Measurements from ENCODE around the gene C12orf50.
A peak's percentile ranks its signal among the peaks of the same experiment; 100 is the strongest.
"Not testable (repeated sequence)": the region's sequence is repeated elsewhere in the genome, so short reads cannot be mapped to it uniquely, and the experiment has no call there.

C12orf50 gene, protein sequence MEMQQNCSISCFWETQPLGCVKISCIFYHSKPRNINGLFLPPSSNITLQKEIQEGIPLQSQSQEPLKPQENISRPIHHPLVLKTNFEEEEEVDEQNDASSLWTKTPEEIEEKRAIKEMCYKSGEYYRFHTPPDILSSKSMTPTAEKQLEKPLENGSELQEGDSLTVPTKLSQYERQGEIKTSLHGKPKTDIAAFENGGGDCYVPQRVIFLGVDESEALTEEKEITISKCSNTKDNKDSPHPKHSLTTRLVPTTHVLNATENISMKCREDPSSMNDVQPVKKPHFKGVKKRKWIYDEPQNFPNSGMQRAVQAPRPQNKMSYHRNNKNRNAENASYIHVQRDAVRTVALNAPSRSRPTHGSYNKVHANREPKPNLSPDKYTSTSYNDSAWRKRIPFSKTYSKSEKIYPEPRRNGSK

DNA sequence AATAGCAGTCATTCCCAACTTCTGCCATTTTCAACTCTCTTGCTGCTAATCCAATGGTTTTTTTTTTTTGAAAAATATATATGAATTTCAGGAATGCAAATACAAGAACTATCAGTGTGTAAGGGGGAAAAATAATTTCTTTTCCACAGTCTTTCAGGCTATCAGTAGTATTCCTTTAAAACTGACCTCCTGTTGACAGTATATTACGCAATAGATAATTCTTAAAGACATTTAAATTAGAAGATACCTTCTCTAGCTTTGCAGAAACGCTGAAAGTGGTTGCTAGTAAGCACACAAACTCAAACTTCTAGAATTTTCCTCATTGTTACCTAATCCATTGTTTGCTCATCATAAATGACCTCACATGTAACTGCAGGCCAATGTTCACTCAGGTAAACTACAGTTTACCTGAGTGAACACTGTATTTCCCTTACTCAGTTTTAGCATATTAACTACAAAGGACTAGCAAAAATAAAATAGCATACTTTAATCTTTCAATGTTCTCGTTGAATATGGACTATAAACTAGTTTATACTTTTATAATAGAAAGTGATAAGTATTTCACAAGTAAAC, at the start of gene C12orf50:
C12orf50 (minus strand) TSS at position 309 of the 573 bp plus-strand sequence. CDS start 2,439 bp downstream, outside the sequence.
- no peak for DNase-seq (ENCODE audit: low read depth)

DNA sequence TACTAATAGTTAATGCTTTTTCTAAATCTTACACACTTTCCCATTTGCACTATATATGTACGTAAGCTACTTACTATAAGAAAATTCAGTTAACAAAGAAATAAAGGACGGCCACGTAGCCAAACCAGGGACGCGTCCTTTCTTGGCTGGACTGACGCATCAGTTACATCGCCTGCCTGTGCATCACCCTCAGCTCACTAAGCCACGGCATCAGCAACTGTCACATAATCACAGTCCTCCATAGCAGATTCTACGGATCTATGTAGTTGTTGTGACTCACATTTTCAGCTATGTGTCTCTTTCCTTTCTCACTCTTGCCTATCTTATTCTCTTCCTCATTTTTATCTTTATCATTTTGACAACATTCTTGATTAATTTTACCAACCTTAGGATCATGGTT, 38.1 kb upstream of the C12orf50 start:
- DNase-seq (ENCODE audit: low read depth): no peak

DNA sequence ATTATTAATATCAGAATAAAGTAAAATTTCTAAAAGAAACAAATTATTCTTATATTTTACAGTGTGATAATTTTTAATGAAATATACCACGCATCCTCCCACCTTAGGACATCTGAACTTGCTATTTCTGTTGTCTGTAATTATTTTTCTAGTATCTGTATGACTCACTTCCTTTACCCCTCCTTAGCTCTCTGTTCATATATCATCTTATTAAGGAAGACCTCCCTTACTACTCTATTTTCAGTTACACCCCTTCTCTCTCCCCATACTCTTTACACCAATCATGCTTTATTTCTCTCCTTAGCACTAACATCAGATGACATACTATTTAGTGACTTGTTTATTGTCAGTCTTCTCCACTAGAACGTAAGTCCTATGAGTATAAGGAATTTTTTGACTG, 34.2 kb upstream of the C12orf50 start:
- no peak for DNase-seq (ENCODE audit: low read depth)

DNA sequence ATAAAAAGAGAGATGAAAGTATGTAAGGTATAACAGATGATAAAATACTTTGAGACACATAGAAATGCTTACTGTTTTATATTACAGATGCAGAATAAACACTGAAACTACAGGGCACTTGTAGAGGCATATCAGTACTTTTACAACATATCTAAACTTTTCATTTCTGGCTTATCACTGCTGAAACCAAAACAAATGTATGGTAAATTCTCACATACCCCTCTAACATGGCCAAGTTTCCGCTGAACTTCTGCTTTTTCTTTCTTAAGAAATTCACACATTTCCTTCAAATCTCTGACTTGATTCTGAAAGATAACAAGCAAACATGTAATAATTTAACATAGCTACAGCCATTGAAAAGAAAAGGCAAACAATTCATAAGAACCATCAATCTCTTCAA, 33.3 kb upstream of the C12orf50 start:
- DNase-seq (ENCODE audit: low read depth): no peak

DNA sequence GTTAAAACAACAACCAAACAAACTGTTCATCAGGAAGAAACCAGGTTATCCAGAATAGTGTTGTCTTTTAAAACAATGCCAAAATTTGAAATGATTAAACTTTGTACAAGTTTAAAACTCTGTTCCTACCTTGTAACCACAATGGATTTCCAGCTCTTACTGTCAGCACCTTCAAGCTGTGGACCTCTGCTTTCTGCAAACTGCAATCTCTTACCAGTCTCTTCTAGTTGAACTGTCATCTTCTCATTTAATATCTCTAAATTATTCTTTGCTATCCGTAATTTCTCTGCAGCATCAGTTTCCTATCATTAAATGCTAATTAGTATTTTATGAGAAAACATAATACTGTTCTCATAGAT, 29.5 kb upstream of the C12orf50 start:
- no peak for DNase-seq (ENCODE audit: low read depth)

DNA sequence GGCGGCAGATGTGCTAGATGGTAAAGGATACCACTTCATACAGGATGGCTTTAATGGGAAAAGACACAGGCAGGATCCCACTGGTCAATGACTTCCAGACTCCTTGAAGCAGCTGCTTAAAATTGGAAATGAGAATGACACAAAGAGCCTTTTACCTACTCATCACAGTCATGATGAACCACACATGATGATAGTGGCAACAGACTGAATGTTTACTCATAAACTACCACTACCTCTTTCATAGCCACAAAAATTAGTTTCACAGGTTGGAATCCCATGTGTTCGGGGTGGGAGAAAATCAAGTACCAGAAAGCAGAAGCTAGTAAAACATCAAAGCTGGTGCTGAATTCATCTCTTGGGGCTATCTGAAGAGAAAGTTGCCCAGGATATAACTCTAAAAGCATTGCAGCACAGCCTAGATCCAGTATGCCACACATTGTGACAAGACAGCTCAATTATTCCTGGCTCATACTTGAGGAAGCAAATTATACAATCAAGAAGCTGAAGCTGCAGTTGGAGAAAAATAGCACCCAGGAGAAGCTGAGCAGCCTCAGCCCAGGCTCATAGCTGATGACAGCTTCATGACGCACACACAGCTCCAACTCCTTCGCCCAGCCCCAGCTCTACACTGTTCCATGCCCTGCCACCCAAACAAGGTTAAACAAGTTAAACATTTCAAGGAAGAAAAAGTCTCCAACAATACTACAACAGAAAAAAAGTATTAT, 29.0 kb upstream of the C12orf50 start:
- no peak for DNase-seq (ENCODE audit: low read depth)

DNA sequence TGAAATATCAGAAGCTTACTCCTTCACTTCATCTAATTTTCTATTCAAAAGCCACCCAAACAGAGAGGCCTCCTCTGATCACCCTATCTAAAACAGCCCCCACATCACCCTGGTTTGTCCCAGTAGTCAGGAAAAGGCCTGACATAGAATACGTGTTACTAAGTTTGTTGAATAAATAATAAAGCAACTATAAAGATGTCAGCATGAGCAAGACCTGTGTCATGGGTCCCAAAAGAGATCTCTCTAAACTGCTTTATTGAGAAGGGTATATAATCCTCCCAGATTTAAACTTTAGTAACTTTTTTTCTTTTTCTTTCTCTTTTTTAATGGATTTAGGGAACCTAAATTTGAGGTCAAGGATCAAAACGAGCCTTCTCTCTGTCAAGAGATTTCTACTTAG, 27.4 kb upstream of the C12orf50 start:
- DNase-seq (ENCODE audit: low read depth): no peak

DNA sequence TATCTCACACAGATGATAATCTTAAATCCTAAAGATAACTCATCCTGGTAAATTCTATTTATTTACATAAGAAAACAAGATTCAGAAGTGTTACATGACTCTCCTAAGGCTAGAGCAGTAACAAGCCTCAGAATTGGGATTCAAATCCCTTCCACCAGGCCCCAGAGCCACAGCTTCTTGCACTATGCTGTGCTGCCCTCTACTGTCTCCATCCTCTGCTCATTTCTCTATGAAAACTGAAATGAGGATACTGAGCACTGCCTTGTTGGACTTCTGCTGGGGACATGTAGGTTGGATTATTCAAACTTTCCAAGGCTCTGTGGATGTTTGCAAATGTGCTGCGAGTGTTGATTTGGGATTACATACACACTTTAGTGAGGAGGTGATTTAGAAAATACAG, 23.5 kb upstream of the C12orf50 start:
- DNase-seq (ENCODE audit: low read depth): no peak

DNA sequence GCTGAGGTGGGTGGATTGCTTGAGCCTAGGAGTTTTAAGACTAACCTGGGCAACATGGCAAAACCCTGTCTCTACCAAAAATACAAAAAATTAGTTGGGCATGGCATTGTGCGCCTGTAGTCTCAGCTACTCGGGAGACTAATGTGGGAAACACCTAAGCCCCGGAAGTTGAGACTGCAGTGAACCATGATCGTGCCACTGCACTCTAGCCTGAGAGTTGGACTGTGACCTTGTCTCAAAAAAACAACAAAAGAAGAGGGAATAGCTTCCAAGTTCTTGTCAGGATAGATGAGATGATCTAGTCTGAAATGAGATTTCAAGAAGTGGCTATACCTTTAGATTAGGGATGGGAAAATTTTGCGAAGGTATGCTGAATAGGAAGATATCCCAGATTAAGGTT, 14.8 kb upstream of the C12orf50 start:
- DNase-seq (ENCODE audit: low read depth): no peak

DNA sequence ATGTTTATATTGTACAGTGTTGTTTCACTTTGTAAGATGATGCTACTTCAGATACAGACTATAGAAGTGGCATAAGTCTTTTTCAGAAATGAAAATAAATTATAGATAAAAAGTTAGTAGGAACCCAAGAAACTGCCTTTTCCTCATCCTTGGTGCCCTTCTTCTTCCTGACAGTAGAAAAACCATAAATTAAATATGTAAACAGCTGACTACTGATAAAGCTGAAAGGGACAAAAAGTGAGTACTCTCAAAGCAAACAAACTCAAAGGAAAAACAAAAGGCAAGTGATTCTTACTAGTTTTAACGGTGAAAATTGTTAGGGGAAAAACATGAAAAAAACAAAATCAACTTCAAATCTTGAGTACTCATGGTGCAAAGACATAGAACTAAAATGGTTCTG, 8.6 kb upstream of the C12orf50 start:
- no peak for DNase-seq (ENCODE audit: low read depth)

DNA sequence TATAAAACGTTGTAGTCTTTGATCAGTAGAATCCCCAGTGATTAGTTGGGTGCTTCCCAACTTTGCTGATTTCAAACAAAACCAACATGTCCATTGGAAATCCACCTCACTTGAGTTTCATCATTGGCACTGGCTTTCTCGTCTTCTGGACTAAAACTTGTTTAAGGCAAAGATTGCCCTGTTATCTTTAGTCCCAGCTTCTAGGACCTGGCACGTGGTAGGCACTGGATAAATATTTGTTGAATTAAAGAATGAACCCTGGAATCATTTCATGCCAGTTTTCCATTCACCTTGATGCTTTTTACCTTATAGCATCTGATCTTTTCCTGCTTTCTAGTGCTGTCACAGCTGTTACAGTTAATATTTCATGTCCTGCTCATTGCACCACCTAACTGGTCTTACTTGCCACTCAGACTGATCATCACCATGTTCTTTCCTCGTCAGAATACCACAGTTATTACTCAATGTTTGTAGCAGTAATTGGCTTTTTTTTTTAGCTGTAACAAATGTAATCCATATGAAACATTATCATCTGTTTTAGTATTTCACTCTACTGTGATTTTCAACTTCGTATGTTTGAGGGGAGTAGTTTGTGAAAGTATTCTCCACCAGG, 7.3 kb upstream of the C12orf50 start:
- DNase-seq (ENCODE audit: low read depth): no peak

DNA sequence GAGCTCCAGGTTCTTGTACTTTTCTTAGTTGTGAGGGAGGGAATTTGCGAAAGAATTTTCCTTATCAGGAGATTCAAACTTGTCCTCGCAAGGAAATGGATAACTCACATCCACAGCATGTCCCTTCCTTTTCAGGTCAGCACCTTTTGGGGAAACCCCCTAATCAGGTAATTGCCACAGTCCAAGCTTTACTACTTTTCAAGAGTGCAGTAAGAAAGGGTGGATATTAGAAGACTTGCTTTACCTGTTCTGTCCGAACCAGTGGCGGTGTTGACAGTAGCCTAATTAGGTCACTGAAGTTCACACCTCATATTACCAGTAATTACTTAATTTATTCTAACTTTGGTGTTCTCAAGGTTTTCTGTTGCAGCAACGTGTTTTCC, 6.7 kb upstream of the C12orf50 start:
- no peak for DNase-seq (ENCODE audit: low read depth)

DNA sequence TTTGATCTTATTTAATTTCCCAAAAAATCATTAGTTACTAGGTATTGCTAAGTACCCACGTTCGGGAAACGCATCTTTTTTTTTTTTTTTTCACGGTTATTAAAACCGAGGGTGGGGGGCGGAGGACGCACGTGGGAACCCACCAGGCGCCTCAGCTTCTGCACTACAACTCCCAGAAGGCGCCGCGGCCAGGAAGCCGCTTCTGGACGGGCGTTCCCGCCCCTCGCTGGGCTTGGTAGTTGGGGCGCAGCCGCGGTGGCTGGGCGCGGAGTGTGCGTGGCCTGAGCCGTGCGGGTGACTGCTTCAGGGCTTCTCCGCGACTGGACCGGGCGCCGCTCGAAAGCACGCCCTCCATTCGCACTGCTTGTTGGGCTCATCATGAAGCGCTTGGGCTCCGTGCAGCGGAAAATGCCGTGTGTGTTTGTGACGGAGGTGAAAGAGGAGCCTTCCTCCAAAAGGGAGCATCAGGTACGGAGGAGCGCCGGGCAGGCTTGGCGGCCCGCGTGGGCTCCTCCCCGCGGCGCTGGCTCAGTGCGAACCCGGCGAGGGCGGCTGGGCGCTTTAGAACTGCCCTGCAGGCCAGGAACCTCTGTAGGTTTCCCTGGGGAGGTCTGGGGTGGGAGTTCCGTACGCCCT, 6.2 kb upstream of the C12orf50 start:
- peak; percentile 85 for DNase-seq (ENCODE audit: low read depth)

DNA sequence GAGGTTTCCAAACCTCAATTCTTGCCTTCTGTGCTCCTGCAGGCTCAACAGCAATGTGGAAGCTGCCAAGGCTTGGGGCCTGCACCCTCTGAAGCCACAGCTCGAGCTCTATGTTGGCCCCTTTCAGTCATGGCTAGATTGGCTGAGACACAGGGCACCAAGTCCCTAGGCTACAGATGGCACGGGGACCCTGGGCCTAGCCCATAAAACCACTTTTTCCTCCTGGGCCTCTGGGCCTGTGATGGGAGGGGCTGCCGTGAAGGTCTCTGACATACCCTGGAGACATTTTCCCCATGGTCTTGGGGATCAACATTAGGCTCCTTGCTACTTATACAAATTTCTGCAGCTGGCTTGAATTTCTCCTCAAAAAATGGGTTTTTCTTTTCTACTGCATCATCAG, 2.0 kb upstream of the C12orf50 start:
- DNase-seq (ENCODE audit: low read depth): not testable (repeated sequence)

DNA sequence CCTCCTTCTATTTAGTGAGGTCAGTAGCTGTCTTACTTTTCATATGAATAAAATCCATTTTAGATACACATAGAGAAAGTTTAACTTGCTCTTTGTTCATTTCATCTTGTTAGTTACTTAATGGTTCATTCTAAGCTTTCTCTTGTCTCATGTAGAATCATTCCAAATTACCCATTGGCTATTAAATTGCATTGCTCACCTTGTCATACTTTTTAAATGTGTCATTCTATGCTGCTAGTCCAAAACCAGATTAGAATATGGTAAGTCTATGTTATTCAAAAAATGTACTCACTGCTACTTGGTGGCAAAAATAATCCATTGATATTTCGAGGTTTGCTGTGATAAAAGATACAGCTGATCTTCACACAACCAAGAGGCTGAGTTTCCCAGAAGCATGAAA, 3.0 kb downstream of the C12orf50 start:
- no peak for DNase-seq (ENCODE audit: low read depth)

DNA sequence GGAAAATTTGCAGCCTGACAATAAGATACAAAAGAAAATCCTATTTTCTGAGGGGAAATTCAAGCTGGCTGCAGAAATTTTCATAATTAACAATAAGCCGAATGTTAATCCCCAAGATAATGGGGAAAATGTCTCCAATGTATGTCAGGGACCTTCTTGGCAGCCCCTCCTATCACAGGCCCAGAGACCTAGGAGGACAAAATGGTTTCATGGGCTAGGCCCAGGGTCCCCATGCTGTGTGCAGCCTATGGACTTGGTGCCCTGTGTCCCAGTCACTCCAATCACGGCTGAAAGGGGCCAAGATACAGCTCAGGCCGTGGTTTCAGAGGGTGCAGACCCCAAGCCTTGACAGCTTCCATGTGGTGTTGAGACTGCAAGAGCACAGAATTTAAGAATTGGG, 11.2 kb downstream of the C12orf50 start:
- no peak for DNase-seq (ENCODE audit: low read depth)

DNA sequence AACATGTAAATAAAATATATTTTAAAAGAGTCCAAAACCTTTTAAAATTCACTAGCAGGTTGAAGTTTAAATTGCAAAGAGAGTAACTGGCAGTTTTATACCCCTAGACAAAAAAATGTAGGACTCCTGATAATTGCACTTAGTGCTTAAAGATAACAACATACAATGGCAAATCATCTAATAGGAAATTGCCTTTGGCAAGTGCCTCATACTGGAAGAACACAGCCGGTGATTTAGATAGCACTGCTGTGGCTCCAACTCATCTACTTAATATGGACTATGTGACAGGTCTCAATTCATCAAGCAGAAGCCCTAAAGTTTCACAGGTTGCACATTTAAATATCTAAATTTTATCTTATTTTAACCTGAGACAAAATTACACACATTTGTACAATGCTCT, 13.4 kb downstream of the C12orf50 start:
- no peak for DNase-seq (ENCODE audit: low read depth)

DNA sequence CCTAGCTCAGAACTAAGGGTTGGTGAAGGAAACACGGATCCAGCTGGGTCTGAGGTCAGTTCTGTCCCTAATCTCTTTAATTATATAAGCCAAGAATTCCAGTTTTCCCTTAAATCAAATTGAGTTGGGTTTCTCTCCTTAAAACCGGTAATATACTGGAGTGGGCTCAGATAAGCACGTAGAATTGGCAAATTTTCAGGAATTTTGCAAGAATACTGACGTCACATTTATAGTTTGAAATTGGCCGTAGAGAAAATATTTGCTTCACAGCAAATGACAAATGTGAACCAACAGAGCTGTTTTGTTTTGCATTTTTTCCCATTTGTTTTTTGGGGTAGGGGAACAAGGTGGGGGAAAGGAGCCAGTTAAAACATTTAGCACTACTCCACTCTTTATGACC, 17.4 kb downstream of the C12orf50 start:
- DNase-seq (ENCODE audit: low read depth): no peak

DNA sequence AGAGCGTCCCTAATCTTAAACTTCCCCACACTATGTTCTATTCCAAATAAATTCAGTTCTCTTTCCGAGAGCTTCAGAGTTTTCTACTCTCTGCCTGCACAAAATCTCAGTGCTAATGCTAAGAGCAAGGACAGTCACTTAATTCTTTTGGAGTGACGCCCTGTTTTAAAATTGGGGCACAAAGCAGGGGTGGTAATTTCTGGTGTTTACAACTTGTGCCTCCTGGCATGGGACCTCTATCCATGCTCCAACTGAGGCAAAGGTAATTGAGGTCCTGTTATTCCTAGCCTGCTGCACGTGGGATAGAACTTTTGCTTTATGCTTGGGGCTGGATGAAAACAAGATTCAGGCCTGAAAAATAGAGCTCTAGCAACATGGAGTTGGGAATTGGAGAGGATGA, 22.9 kb downstream of the C12orf50 start:
- no peak for DNase-seq (ENCODE audit: low read depth)

DNA sequence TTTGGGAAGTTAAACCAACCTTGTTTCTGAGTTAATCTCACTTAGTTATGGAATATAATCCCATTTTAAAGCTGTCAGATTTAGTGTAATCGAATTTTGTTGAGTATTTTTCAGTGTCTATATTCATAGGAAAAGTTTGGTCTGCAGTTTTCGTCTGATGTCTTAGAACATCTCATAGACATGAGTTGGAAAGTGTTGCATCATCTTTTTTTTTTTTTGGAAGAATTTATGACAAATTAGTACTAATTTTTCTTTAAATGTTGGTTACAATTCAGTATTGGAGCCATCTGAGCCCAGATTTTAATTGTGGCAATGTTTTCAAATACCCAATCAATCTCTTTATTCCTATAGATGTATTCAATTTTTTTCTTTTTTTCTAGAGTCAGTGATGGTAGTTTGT, 27.9 kb downstream of the C12orf50 start:
- no peak for DNase-seq (ENCODE audit: low read depth)

DNA sequence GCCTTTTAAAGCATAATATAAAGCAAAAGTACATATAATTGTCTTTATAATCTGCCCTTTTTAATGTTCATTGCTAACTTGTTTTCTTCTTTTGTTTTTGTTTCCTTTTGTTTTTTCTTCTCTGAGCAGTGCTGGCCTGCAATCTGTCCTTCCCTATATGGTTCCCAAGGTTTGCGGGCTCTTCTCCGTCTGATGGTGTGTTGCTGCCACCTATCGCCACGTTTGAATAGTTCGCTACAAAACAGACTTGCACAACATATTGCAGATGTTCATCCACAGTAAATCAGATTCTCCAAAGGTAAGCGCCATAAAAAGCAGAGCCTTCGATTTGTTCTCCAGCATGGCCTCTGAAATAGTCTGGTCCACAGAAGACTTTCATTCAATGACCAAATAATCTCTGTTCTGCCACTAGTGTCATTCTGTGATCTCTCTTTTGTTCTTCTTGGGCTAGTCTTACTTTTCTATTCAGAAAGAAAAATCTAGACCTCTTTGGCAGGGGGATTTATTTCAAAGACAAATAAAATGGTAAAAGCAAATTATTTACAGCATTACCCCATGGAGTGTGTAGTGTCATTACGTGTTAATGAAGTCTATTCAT, 33.5 kb downstream of the C12orf50 start:
- no peak for DNase-seq (ENCODE audit: low read depth)

DNA sequence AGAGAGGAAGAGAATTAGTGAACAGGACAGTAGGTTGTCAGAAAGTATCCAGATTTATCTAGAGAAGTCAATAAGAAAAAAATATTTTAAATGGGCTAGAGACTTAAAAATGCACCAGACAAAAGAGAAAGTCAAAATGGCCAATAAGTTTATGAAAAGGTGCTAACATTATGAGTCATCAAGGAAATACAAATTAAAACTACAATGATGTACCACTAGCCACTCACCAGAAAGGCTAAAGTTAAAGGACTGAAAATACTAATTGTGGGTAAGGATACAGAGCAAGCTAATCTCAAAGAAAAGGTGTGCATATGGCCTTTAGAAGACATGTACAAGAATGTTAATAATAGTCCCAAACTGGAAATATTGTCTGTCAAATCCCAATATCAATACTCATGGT, 37.7 kb downstream of the C12orf50 start:
- no peak for DNase-seq (ENCODE audit: low read depth)
